C4-2B (cell line): ENCODE results near the gene CDC42BPB.

Experiments used
- ZFX ChIP-seq: fragments of 450-650 bp; IDR thresholded peaks from 2 replicates; pipeline ENCODE4 v1.6.1; 2017
- TF ChIP-seq, protein P1 (sequence below): fragments of 450-650 bp; conservative IDR thresholded peaks from 2 replicates; pipeline ENCODE4 v1.5.1; 2017; ENCODE audit warnings: mild to moderate bottlenecking

DNA sequence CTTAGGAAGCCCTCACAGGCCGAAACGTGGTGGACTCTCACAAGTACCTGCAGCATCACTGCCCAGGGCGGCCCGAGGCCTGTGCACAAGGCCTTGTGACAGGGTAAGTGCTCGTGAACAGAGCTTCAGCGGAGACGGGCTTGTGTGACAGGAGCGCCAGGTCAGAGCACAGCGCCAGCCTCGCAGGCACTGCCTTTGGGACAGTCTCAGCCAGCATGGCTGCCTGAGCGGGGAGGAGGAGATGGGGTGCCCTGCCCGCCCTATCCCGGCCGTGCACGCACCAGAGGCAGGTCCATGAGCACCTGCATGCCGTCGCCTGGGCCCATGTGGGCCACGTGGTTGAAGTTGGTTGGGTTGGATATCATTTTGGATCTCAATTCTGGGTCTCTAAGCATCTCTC lies 118.0 kb downstream of the CDC42BPB start:
- TF ChIP-seq, protein P1, sequence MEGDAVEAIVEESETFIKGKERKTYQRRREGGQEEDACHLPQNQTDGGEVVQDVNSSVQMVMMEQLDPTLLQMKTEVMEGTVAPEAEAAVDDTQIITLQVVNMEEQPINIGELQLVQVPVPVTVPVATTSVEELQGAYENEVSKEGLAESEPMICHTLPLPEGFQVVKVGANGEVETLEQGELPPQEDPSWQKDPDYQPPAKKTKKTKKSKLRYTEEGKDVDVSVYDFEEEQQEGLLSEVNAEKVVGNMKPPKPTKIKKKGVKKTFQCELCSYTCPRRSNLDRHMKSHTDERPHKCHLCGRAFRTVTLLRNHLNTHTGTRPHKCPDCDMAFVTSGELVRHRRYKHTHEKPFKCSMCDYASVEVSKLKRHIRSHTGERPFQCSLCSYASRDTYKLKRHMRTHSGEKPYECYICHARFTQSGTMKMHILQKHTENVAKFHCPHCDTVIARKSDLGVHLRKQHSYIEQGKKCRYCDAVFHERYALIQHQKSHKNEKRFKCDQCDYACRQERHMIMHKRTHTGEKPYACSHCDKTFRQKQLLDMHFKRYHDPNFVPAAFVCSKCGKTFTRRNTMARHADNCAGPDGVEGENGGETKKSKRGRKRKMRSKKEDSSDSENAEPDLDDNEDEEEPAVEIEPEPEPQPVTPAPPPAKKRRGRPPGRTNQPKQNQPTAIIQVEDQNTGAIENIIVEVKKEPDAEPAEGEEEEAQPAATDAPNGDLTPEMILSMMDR: no peak
- no peak for TF ChIP-seq ZFX
